CD1c-positive myeloid dendritic cell (primary cell): Measurements from ENCODE around the gene PRTN3.

Experiments
- DNase-seq: peaks from one replicate; pipeline ENCODE4 v3.0.0-alpha.2; 2016; ENCODE audit errors: extremely low spot score

PRTN3 gene

GRCh38 chr19:840519-841206 is at the start of gene PRTN3:
Gene PRTN3 (plus strand): TSS chr19:840999. CDS start chr19:841009, 10 bp downstream.
- DNase-seq, result peak; percentile 72

GRCh38 chr19:791007-791566 is 49.7 kb upstream of the PRTN3 start:
- no peak for DNase-seq

GRCh38 chr19:791567-792305 is 49.1 kb upstream of the PRTN3 start:
- DNase-seq, result no peak

- DNase-seq, result no peak
These were observed 48.4 kb upstream of the PRTN3 start for GRCh38 chr19:792306-792885.

GRCh38 chr19:793806-794205 is 47.0 kb upstream of the PRTN3 start:
- no peak for DNase-seq

- DNase-seq, result no peak
These were observed 45.7 kb upstream of the PRTN3 start for GRCh38 chr19:795073-795611.

GRCh38 chr19:795691-796581 is 44.9 kb upstream of the PRTN3 start:
- no peak for DNase-seq

- DNase-seq, result peak; percentile 100
These were observed 43.9 kb upstream of the PRTN3 start, which contains the start of gene PTBP1 for GRCh38 chr19:796692-797527. Gene PTBP1 (plus strand): TSS chr19:797452. CDS start chr19:797498, 46 bp downstream.

- peak; percentile 96 for DNase-seq
These were observed 43.0 kb upstream of the PRTN3 start for GRCh38 chr19:797528-798414.

- DNase-seq, result no peak
These were observed 42.3 kb upstream of the PRTN3 start for GRCh38 chr19:798415-799075.

- DNase-seq, result no peak
These were observed 41.5 kb upstream of the PRTN3 start for GRCh38 chr19:799076-799881.

- no peak for DNase-seq
These were observed 40.3 kb upstream of the PRTN3 start for GRCh38 chr19:800360-801029.

- DNase-seq, result no peak
These were observed 39.6 kb upstream of the PRTN3 start for GRCh38 chr19:801030-801860.

- DNase-seq, result no peak
These were observed 38.8 kb upstream of the PRTN3 start for GRCh38 chr19:801861-802497.

GRCh38 chr19:802498-803098 is 38.2 kb upstream of the PRTN3 start:
- DNase-seq, result no peak
